ENCODE data around the gene GATAD2A.

GATAD2A gene

GRCh38 chr19:19549804-19550464 is 144.5 kb downstream of the GATAD2A start:
- no peak for DNase-seq

GRCh38 chr19:19550485-19550929 is 145.0 kb downstream of the GATAD2A start:
- no peak for DNase-seq

- DNase-seq = no peak
These were observed 145.7 kb downstream of the GATAD2A start for GRCh38 chr19:19550972-19551852.

GRCh38 chr19:19551853-19552192 is 146.3 kb downstream of the GATAD2A start:
- no peak for DNase-seq

- DNase-seq = no peak
These were observed 147.3 kb downstream of the GATAD2A start for GRCh38 chr19:19552798-19553197.

DNA sequence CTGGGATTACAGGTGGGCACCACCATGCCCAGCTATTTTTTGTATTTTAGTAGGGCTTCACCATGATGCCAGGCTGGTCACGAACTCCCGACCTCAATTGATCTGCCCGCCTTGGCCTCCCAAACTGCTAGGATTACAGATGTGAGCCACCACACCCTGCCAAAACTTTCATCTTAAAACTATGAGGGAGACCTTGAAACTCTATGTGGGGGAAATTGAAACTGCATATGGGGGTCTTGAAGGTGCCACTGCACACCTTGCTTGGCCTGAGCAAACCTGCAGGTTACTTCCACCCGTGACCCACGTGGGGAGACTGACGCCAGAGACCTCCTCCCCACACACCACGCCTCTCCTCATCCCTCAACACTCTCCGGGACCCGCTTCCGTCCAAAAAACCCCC is 148.2 kb downstream of the GATAD2A start:
- DNase-seq = no peak

GRCh38 chr19:19554074-19555023 is 148.9 kb downstream of the GATAD2A start:
- peak; percentile 6 for DNase-seq

- no peak for DNase-seq
These were observed 152.6 kb downstream of the GATAD2A start for GRCh38 chr19:19558055-19558454.

Data from NCI-H1105 treated with DMSO at 0.1 percent for 48 hours (cell line).